Measurements from ENCODE around the gene ELMOD1. TPM values are rescaled to one million over a fixed set of nuclear protein-coding genes. Genes with fewer than 3 reads are reported as not detected.

The ELMOD1 gene
- total RNA-seq, 1 donor from 2014 or later, result 0.55 TPM

- H3K9me3 Mint-ChIP-seq (ENCODE audit: low read depth), result no peaks in the 10 kb centered on the region
- peaks cover 6% of the 10 kb centered on the region for H3K27me3 Mint-ChIP-seq
- H3K36me3 Mint-ChIP-seq (ENCODE audit: insufficient read depth), result no peaks in the 10 kb centered on the region
- no peak overlapping the region for H3K27ac Mint-ChIP-seq
- DNase-seq (ENCODE audit: low spot score, unreplicated experiment), result no peak
- H3K4me1 Mint-ChIP-seq (ENCODE audit: low read depth), result no peaks in the 10 kb centered on the region
- no peak overlapping the region for H3K4me3 Mint-ChIP-seq (ENCODE audit: low read depth)
- TF ChIP-seq CTCF (IDR thresholded peaks at IDR 0.05; ENCODE audit: unreplicated experiment), result no peak
Observed at GRCh38 chr11:107697291-107697690, 106.3 kb downstream of the ELMOD1 start.

DNA sequence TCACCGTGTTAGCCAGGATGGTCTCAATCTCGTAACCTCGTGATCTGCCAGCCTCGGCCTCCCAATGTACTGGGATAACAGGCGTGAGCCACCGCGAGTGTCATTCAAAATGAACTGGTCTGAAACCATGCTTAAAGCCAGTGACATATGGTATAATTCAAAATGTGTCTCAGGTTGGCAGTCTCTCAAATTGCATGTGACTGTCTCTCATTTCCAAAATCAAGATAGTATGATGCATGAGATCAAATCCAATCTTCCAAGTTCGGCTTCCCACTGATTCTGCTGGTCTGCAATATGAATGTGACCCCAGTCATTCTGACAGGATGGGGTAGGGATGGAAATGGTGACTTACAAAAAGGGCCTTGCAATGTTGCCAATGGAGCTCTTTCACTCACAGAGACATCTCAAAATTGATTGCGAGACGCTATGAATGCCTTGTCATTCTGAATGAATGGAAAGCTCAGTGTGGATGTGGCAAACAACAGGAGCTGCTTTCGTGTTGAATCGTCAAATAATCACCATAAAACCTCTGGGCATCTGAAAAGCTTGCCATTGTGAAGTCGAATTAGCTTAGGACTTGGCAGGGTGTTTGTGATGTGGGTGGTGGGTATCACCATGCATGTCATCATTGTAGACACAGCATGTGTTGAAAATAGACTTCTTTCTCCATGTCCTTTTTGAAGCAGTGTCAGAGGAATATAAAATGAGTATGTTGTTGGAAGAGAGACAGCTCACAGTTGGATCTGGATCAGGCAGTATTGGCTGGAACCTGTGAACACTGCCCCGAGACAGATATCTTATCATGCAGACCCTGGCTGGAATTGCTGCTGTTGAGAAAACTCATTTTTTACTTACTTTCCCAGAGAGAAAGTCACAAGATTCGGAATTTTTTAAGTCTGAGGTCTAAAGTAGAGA lies 108.7 kb downstream of the ELMOD1 start:
- H3K4me3 Mint-ChIP-seq (ENCODE audit: low read depth), result no peak overlapping the region

GRCh38 chr11:107702109-107702660 lies 111.2 kb downstream of the ELMOD1 start:
- Mint-ChIP-seq H3K27ac (no peak overlapping the region), H3K4me3 (ENCODE audit: low read depth) (no peak overlapping the region), H3K36me3 (ENCODE audit: insufficient read depth) (no peaks in the 10 kb centered on the region), H3K27me3 (peaks cover 10% of the 10 kb centered on the region), H3K9me3 (ENCODE audit: low read depth) (no peaks in the 10 kb centered on the region), H3K4me1 (ENCODE audit: low read depth) (no peaks in the 10 kb centered on the region)
- DNase-seq (ENCODE audit: low spot score, unreplicated experiment), result no peak
- TF ChIP-seq CTCF (IDR thresholded peaks at IDR 0.05; ENCODE audit: unreplicated experiment), result no peak

More for the DNA sequence above, 108.7 kb downstream of the ELMOD1 start:
- Mint-ChIP-seq H3K27me3 (peaks cover 12% of the 10 kb centered on the region), H3K36me3 (ENCODE audit: insufficient read depth) (no peaks in the 10 kb centered on the region), H3K9me3 (ENCODE audit: low read depth) (no peaks in the 10 kb centered on the region), H3K4me1 (ENCODE audit: low read depth) (no peaks in the 10 kb centered on the region), H3K27ac (no peak overlapping the region)
- TF ChIP-seq CTCF (IDR thresholded peaks at IDR 0.05; ENCODE audit: unreplicated experiment), result no peak
- no peak for DNase-seq (ENCODE audit: low spot score, unreplicated experiment)

DNA sequence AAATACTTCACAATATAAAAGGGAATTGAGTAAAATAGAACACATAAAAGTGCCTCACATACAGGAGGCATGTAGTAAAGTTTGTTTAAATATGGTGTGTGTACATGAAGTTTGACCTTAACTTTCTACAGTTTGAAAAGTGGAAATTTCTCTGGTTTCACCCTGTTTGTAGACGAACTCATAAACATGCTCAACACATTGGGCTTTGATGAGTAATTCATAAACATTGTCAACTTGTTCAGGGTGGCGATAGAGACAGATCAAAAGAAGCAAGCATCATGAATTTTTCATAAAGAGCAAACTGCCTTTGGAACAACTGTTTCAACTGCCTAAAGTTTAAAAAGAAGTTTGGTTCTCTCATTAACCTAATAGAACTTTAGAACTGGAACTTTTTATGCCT lies 111.8 kb downstream of the ELMOD1 start:
- Mint-ChIP-seq H3K9me3 (ENCODE audit: low read depth) (no peaks in the 10 kb centered on the region), H3K4me1 (ENCODE audit: low read depth) (peaks cover 2% of the 10 kb centered on the region), H3K27ac (no peak overlapping the region), H3K4me3 (ENCODE audit: low read depth) (no peak overlapping the region), H3K36me3 (ENCODE audit: insufficient read depth) (no peaks in the 10 kb centered on the region), H3K27me3 (peaks cover 8% of the 10 kb centered on the region)
- DNase-seq (ENCODE audit: low spot score, unreplicated experiment), result no peak
- no peak for TF ChIP-seq CTCF (IDR thresholded peaks at IDR 0.05; ENCODE audit: unreplicated experiment)

GRCh38 chr11:107704451-107704850 lies 113.5 kb downstream of the ELMOD1 start:
- Mint-ChIP-seq H3K9me3 (ENCODE audit: low read depth) (no peaks in the 10 kb centered on the region), H3K4me3 (ENCODE audit: low read depth) (no peak overlapping the region), H3K4me1 (ENCODE audit: low read depth) (peaks cover 8% of the 10 kb centered on the region), H3K36me3 (ENCODE audit: insufficient read depth) (no peaks in the 10 kb centered on the region), H3K27ac (no peak overlapping the region), H3K27me3 (peaks cover 8% of the 10 kb centered on the region)
- no peak for DNase-seq (ENCODE audit: low spot score, unreplicated experiment)
- TF ChIP-seq CTCF (IDR thresholded peaks at IDR 0.05; ENCODE audit: unreplicated experiment), result no peak
